Measurements from ENCODE around the gene NAA50.

NAA50 gene

DNA sequence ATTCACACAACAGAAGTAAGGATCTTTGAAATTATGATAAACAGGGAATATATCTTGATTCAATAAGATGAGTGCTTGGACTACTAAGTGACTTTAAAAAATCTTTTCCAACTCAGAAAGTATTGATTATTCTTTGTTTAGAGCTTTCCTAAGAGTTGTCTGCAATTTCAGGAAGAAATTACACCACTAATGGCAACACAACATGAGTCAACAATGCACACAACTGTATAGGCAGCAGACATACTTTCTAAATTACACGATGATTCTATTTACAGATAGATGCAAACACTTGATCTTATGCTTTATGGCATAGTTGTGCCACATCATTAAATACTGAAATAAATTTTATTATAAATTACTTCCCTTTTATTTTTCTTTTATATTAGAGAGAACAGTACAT is 4.4 kb downstream of the NAA50 start:
- TF ChIP-seq, protein P1, sequence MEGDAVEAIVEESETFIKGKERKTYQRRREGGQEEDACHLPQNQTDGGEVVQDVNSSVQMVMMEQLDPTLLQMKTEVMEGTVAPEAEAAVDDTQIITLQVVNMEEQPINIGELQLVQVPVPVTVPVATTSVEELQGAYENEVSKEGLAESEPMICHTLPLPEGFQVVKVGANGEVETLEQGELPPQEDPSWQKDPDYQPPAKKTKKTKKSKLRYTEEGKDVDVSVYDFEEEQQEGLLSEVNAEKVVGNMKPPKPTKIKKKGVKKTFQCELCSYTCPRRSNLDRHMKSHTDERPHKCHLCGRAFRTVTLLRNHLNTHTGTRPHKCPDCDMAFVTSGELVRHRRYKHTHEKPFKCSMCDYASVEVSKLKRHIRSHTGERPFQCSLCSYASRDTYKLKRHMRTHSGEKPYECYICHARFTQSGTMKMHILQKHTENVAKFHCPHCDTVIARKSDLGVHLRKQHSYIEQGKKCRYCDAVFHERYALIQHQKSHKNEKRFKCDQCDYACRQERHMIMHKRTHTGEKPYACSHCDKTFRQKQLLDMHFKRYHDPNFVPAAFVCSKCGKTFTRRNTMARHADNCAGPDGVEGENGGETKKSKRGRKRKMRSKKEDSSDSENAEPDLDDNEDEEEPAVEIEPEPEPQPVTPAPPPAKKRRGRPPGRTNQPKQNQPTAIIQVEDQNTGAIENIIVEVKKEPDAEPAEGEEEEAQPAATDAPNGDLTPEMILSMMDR (IDR thresholded peaks at IDR 0.05): no peak

DNA sequence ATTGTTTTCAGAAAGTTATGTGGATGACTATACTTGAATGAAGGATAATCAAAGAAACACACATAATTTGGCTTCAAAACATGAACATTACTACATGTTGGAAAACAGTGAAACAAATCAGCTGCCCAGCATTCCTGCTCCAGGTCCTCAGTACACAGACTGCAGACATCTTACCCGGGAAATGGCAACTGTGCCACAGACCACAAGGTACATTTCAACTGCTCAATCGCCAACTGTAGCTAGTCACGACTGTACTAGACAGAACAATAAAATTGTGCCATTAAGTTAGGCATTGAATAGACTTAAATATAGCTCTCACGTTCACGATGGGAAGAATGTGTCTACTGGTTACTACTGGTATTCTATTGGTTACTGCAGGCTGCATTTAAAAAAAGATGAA is 5.0 kb downstream of the NAA50 start:
- TF ChIP-seq, protein P1 (IDR thresholded peaks at IDR 0.05): no peak

DNA sequence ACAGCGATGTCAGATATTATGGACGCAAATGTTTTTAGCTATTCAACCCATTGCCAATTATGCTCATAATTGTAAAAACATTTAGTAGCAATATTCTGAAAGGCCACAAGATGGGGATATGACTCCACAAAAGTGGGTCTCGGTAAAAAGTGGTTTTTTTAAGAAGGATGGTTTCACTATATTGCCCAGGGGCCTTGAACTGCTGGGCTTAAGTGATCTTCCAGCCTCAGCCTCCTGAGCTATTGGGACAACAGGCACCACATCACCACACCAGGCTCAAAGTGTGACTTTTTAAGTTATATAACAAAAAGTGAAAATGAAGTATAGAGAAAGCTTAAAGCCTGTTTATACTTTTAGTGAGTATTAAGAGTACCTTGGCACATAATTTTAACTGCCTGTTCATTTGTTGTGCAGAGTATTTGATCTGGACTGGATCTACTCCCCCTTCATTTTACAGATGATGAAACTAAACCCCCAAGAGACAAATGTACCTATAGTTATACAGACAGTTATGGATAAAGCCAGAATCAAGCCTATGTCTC is 9.4 kb downstream of the NAA50 start:
- TF ChIP-seq, protein P1 (IDR thresholded peaks at IDR 0.05): peak; percentile 67

DNA sequence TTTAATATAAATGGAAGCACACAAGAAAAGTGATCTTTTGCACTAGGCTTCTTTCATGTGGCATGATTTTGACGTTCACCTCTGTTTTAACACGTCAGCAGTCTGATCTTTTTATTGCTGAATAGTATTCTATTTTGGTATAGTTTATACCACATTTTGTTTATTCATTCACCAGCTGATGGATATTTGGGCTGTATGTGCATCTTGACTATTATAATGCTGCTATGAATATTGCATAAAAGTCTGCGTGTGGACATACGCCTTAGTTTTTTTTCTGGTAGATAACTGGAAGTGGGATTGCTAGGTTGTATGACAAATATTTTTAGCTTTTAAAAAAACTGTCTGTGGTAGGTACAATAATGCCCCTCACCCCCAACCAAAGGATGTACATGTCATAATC is 14.4 kb downstream of the NAA50 start:
- TF ChIP-seq, protein P1 (IDR thresholded peaks at IDR 0.05): no peak

DNA sequence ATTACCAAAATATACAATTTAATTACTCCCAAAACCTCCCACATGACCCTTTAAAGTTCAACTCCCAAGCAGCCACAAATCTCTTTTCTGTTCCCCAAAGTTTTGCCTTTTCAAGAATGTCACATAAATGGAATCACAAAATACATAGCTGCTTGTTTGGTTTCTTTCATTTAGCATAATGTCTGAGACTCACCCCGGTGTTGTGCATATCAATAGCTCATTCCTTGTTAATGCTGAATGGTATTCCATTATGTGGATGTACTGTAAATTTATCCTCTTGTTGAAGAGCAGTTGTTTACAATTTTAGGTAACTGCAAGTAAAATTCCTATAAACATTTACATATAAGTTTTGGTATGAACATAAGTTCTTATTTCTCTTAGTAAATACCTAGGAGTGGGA is 15.5 kb downstream of the NAA50 start:
- TF ChIP-seq, protein P1 (IDR thresholded peaks at IDR 0.05): no peak

DNA sequence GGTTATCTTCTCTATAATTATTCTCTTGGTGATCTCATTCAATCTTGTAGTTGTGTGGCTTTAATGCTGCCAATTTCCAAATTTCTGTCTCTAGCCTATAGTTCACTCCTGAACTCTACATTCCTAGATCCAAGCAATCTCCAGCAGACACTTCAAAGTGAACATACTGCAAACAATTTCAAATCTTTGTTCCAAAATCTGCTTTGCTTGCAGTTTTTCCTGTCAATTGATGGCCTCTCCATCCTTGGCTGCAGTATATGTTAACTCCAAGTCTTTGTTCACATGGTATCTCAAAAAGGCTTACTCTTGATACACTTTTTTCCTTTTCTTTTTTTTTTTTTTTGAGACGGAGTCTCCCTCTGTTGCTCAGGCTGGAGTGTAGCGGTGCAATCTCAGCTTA is 17.4 kb downstream of the NAA50 start:
- TF ChIP-seq, protein P1 (IDR thresholded peaks at IDR 0.05): no peak

DNA sequence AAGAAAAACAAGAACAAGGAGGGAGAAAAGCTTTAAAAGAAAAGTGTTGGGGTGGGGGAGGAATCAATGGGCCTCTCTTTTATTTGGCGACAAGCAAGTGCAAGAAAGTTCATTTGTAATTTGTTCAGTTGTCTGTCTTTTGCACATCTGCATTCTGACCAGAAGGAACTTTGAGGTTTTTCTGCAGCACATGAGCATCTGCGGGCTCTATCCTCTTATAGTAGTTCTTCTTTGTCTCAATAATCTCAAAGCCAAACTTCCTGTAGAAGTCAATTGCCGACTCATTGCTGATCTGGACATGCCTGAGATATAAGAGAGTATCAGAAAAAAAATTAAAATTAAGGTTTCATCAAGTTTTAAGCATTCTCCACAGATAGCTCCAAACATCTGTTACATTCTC is 24.4 kb downstream of the NAA50 start:
- TF ChIP-seq, protein P1 (IDR thresholded peaks at IDR 0.05): no peak

DNA sequence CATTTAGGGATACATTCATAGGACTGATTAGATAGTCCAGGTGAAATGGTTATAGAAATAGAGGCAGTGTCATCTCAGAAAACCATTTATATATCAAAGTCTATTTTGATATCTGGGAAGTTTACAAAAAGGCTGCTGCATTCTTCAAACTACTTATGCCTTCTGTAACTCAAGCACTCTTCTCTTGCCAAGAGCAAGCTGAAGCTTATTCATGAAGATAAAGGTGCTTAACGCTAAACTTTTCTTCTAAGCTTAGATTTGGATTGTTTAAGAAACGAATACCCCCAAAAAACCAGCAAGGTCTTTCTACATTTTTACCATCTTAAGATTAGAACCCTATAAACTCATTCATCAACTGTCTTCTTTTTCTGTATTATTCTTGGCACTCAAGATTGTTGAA is 26.3 kb downstream of the NAA50 start:
- TF ChIP-seq, protein P1 (IDR thresholded peaks at IDR 0.05): no peak

Data from LNCAP (cell line).